Lung (tissue), 12 donors: ENCODE results near the gene ACSL5. TPM values are rescaled to one million over a fixed set of nuclear protein-coding genes. Genes with fewer than 3 reads are reported as not detected.

ENCODE experiments used
- ATAC-seq: fragments of 200-7000 bp; cut with Tn5 transposase; one replicate; pipeline ENCODE4 v1.9.1; 2020; ENCODE audit warnings: moderate number of reproducible peaks; ENCODE audit not compliant: insufficient read depth, low FRiP score
- DNase-seq, 3 donors: peaks; one replicate each; pipeline ENCODE4 v3.0.0-alpha.2; 2013 to 2017
- H3K27ac ChIP-seq, 2 donors: one replicate each; pipeline ENCODE4 v1.5.1; 2013; ENCODE audit warnings: mild to moderate bottlenecking in 2 of 2, moderate library complexity in 2 of 2, control low read depth in 1 of 2, inconsistent platforms in 1 of 2, low read depth in 1 of 2, low read length in 1 of 2
- H3K27me3 ChIP-seq, 3 donors: one replicate each; pipeline ENCODE4 v1.5.1; 2013; ENCODE audit warnings: low read length in 2 of 3; ENCODE audit not compliant: control insufficient read depth in 3 of 3, insufficient read depth in 3 of 3
- H3K36me3 ChIP-seq, 4 donors: one replicate each; pipeline ENCODE4 v1.5.1; 2013; ENCODE audit warnings: low read length in 4 of 4, mild to moderate bottlenecking in 1 of 4, moderate library complexity in 1 of 4; ENCODE audit not compliant: control insufficient read depth in 4 of 4, insufficient read depth in 4 of 4
- H3K4me1 ChIP-seq, 5 donors: one replicate each; pipeline ENCODE4 v1.5.1; 2013; ENCODE audit warnings: low read length in 5 of 5, mild to moderate bottlenecking in 2 of 5, moderate library complexity in 1 of 5; ENCODE audit not compliant: control insufficient read depth in 5 of 5, insufficient read depth in 5 of 5
- H3K4me3 ChIP-seq: one replicate; pipeline ENCODE4 v1.5.1; 2013; ENCODE audit warnings: mild to moderate bottlenecking, control low read depth, moderate library complexity
- H3K9ac ChIP-seq, 2 donors: one replicate each; pipeline ENCODE4 v1.5.1; 2013; ENCODE audit warnings: low read length in 2 of 2, control low read depth in 1 of 2; ENCODE audit not compliant: insufficient read depth in 1 of 2
- H3K9me3 ChIP-seq, 4 donors: one replicate each; pipeline ENCODE4 v1.5.1; 2013; ENCODE audit warnings: low read length in 3 of 4, mild to moderate bottlenecking in 1 of 4, moderate library complexity in 1 of 4; ENCODE audit not compliant: control insufficient read depth in 4 of 4, insufficient read depth in 3 of 4
- WGBS, 2 donors: extraction: QIAGEN DNeasy Blood & Tissue Kit; methylation state at CpG; one replicate each; pipeline ENCODE4 v1.1.7; 2013; 5-methylcytosine and 5-hydroxymethylcytosine counted together
- polyA plus RNA-seq, 2 donors: library from polyadenylated mRNA; stranded (reverse); fragments of 200-250 nt; gene quantifications; one replicate each; pipeline ENCODE4 v1.2.1, GENCODE V29; 2013
- total RNA-seq, 2 donors: library from RNA; depleted of rRNA in 1 of 2; stranded (reverse); fragments of >200 nt in 1 of 2; gene quantifications; one replicate each; pipeline ENCODE4 v1.2.1, GENCODE V29; 2014 to 2021
- TF ChIP-seq, protein P1 (sequence below): IDR thresholded peaks from 2 replicates; pipeline ENCODE4 v1.5.1; 2012; ENCODE audit warnings: mild to moderate bottlenecking; ENCODE audit errors: control extremely low read depth, extremely low read depth
- donor health status: control.
- donor health status: control.
- donor health status: Bipolar disorder and iron deficiency.
- donor health status: healthy.
- donor health status: DM: yes; HTN: yes; CAD: no.

Gene ACSL5
- total and polyA plus RNA-seq, 4 donors = 46.1 to 71.0 (median 62.3) TPM

DNA sequence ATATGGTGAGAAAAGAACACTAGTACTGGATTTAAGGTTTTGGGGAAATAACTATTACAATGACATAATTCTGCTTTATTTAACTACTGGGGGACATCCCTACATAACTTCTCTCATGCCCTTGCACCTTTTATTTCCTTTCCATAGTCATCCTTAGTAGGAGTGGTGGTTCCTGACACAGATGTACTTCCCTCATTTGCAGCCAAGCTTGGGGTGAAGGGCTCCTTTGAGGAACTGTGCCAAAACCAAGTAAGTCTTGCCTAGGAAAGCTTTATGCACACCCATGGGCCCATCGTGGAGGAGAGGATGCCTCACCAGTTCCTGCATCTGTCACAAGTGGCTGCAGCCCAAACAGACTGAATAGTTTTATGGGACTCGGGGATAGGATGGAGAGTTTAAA, 52.2 kb downstream of the ACSL5 start:
- 62 to 65% methylated on average over 2 of the region's 2 CpGs for WGBS, 2 donors
- H3K36me3 ChIP-seq = peaks cover 5 to 41% (median 15%) of the 10 kb centered on the region in 4 donors

DNA sequence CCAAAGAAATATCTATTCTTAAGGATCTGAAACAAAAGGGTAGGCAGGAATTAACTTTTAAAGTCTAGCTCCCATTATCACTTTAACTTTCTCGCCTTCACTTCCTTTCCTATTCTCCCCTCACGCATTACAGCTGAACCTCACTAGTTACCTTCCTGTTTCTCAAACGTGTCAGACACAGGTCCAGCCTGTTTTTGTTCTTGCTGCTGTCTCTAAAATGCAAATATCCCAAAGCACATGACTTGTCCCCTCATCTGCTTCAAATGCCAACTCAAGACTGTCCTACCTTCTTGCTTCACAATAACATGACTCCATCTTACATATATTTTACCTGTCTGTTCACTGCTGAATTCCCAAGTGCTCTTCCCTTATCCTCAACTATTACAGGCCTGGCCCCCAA, 55.2 kb downstream of the ACSL5 start:
- DNase-seq = no peak
- WGBS, 2 donors = 62 to 65% methylated on average over 3 of the region's 3 CpGs
- H3K27ac ChIP-seq = no peak overlapping the region

More for the DNA sequence above, 52.2 kb downstream of the ACSL5 start:
- Histone ChIP-seq H3K9ac (no peak overlapping the region), H3K4me3 (no peak overlapping the region), H3K9me3 (no peaks in the 10 kb centered on the region), H3K27me3 (no peaks in the 10 kb centered on the region), H3K4me1 (no peaks in the 10 kb centered on the region), H3K27ac (no peak overlapping the region)
- TF ChIP-seq, protein P1, sequence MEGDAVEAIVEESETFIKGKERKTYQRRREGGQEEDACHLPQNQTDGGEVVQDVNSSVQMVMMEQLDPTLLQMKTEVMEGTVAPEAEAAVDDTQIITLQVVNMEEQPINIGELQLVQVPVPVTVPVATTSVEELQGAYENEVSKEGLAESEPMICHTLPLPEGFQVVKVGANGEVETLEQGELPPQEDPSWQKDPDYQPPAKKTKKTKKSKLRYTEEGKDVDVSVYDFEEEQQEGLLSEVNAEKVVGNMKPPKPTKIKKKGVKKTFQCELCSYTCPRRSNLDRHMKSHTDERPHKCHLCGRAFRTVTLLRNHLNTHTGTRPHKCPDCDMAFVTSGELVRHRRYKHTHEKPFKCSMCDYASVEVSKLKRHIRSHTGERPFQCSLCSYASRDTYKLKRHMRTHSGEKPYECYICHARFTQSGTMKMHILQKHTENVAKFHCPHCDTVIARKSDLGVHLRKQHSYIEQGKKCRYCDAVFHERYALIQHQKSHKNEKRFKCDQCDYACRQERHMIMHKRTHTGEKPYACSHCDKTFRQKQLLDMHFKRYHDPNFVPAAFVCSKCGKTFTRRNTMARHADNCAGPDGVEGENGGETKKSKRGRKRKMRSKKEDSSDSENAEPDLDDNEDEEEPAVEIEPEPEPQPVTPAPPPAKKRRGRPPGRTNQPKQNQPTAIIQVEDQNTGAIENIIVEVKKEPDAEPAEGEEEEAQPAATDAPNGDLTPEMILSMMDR = no peak
- DNase-seq = no peak
- ATAC-seq = no peak

DNA sequence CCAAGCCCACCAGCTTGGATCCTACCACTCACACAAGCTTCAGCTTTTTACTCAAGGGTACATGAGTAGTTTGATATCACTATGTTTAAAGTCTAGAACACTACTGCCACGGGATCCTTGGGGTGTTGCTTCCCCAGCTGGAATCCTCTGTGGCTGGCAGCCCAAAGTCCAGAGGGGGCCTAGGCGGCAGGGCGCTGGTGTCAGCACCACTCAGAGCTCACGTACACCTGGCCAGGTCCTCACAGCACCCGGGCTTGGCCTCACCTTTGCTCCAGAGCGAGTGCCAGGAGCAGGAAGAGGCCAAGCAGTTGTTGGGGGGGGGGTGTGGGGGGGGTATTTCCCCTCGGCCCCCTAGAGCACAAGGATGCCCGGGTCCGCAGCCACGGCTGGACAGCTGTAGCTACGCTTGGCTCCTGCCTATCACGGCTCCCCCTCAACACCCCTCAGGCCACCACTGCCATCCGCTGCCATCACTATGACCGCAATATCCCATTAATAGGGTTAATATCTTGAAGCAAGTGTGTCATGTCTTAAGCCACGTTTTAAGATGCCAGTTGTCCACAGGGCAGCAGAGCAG, 55.8 kb downstream of the ACSL5 start:
- Histone ChIP-seq H3K9me3 (no peaks in the 10 kb centered on the region), H3K27ac (no peak overlapping the region), H3K4me1 (no peaks in the 10 kb centered on the region), H3K9ac (no peak overlapping the region), H3K36me3 (peaks cover 20 to 33% (median 27%) of the 10 kb centered on the region in 4 donors), H3K27me3 (no peaks in the 10 kb centered on the region), H3K4me3 (no peak overlapping the region)
- ATAC-seq (no peak), DNase-seq (no peak)
- 81 to 89% methylated on average over 15 of the region's 15 CpGs for WGBS, 2 donors
- TF ChIP-seq, protein P1 = no peak

More for the DNA sequence above, 55.2 kb downstream of the ACSL5 start:
- no peak overlapping the region for H3K9ac ChIP-seq
- no peak for ATAC-seq
- H3K4me1 ChIP-seq = no peaks in the 10 kb centered on the region
- no peaks in the 10 kb centered on the region for H3K27me3 ChIP-seq
- no peaks in the 10 kb centered on the region for H3K9me3 ChIP-seq
- H3K4me3 ChIP-seq = no peak overlapping the region
- H3K36me3 ChIP-seq = peaks cover 14 to 31% (median 26%) of the 10 kb centered on the region in 4 donors
- TF ChIP-seq, protein P1 = no peak

DNA sequence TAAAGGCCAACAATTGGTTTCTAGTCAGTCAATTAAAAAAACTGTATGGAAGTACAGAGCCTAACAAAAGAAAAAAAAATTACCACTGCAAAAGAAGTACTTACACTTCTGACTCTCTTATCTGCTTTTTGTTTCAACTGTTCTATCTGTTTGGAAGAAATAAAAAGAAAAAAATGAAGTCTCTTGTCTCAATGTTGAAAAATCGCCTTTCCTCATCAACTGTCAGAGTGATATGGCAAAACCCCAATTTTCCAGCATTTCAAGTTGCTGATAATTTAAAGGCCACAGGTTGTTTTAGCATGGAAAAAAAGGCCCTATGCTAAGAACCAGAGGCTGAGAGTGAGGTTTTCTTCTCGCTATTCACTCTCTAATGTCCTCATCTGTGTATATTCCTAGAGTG, 59.2 kb downstream of the ACSL5 start:
- H3K4me3 ChIP-seq = no peak overlapping the region
- no peaks in the 10 kb centered on the region for H3K27me3 ChIP-seq
- no peak for ATAC-seq
- no peak overlapping the region for H3K27ac ChIP-seq
- H3K9ac ChIP-seq = no peak overlapping the region
- H3K36me3 ChIP-seq = peaks cover 20 to 43% (median 38%) of the 10 kb centered on the region in 4 donors
- no peaks in the 10 kb centered on the region for H3K9me3 ChIP-seq
- WGBS, 2 donors = 95% methylated on average over 2 of the region's 2 CpGs
- no peak for DNase-seq
- no peaks in the 10 kb centered on the region for H3K4me1 ChIP-seq
- TF ChIP-seq, protein P1 = no peak
